Measurements from ENCODE around the gene PDE9A.

The PDE9A gene

DNA sequence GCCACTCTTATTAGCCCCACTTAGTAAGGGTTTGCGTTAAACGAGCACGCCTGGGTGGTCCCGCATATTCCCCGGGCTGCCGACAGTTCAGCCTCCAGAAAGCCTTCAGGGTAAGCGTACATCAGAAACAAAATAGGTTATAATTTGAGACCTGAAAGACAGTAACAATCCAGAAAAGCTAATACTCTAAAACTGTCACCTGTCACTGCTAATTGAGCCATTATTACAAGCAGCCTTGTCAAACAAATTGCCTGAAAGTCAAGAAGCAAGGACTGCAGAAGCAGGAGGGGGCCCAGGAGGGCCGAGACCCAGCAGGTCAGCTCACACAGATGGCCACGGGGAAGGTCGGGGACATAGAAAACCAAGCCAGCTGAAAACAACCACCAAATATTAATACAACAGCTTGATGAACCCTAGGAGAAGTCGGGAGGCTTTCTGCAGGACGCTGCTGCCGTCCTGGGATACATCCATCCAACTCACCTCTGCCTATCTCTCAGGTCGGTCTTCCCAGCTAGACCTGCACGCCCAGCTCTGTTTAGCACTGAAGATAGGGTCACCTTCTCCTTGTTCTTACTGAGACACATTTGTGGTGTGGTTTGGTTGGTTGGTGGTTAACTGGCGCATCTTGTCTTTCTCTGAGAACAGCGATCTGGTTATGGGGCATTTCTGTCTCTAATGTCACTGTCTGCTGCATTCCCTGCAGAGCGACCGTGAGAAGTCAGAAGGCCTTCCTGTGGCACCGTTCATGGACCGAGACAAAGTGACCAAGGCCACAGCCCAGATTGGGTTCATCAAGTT, 115.1 kb downstream of the PDE9A start:
- TF ChIP-seq TCF12 (IDR thresholded peaks at IDR 0.05; ENCODE audit: low read depth): no peak
- TF ChIP-seq CEBPB (IDR thresholded peaks at IDR 0.05): no peak
- no peak for TF ChIP-seq USF1 (IDR thresholded peaks at IDR 0.05)
- no peak for TF ChIP-seq ZBTB7A (IDR thresholded peaks at IDR 0.05; ENCODE audit: low read depth)
- TF ChIP-seq, protein P1, sequence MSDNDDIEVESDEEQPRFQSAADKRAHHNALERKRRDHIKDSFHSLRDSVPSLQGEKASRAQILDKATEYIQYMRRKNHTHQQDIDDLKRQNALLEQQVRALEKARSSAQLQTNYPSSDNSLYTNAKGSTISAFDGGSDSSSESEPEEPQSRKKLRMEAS (IDR thresholded peaks at IDR 0.05): no peak
- no peak for TF ChIP-seq FOXM1 (IDR thresholded peaks at IDR 0.05; ENCODE audit: borderline replicate concordance, low read depth)
- no peak for TF ChIP-seq TEAD4 (IDR thresholded peaks at IDR 0.05)
- no peak for TF ChIP-seq CREB1 (IDR thresholded peaks at IDR 0.05; ENCODE audit: low read depth)
- TF ChIP-seq EP300 (IDR thresholded peaks at IDR 0.05; ENCODE audit: borderline replicate concordance): no peak
- TF ChIP-seq NFIC (IDR thresholded peaks at IDR 0.05): no peak
- no peak for TF ChIP-seq EGR1 (IDR thresholded peaks at IDR 0.05)
- no peak for TF ChIP-seq REST (IDR thresholded peaks at IDR 0.05; ENCODE audit: low read depth)
- TF ChIP-seq RAD21 (IDR thresholded peaks at IDR 0.05; ENCODE audit: low read depth): no peak
- TF ChIP-seq YY1 (IDR thresholded peaks at IDR 0.05; ENCODE audit: low read depth): no peak
- no peak for TF ChIP-seq TAF1 (IDR thresholded peaks at IDR 0.05; ENCODE audit: low read depth)

DNA sequence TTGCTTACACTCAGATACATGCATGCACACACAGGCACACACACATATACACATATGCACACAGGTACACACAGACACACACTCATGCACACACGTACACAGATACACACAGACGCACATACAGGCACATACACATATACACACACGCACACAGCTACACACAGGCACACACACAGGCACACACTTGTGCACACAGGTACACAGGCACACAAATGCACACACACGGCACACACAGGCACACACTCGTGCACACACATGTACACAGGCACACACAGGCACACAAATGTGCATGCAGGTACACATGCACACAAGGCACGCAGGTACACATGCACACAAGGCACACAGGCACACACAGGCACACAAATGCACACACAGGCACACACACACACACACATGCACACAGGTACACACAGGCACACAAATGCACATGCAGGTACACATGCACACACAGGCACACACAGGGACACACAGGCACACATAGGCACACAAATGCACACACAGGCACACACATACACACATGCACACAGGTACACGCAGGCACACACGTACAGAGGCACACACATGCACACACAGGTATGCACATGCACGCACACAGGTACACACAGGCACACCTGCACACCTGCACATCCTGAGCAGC, 115.9 kb downstream of the PDE9A start:
- no peak for TF ChIP-seq USF1 (IDR thresholded peaks at IDR 0.05)
- no peak for TF ChIP-seq TAF1 (IDR thresholded peaks at IDR 0.05; ENCODE audit: low read depth)
- no peak for TF ChIP-seq EGR1 (IDR thresholded peaks at IDR 0.05)
- no peak for TF ChIP-seq CREB1 (IDR thresholded peaks at IDR 0.05; ENCODE audit: low read depth)
- TF ChIP-seq, protein P1 (IDR thresholded peaks at IDR 0.05): no peak
- no peak for TF ChIP-seq NFIC (IDR thresholded peaks at IDR 0.05)
- TF ChIP-seq TEAD4 (IDR thresholded peaks at IDR 0.05): no peak
- no peak for TF ChIP-seq TCF12 (IDR thresholded peaks at IDR 0.05; ENCODE audit: low read depth)
- TF ChIP-seq ZBTB7A (IDR thresholded peaks at IDR 0.05; ENCODE audit: low read depth): no peak
- no peak for TF ChIP-seq RAD21 (IDR thresholded peaks at IDR 0.05; ENCODE audit: low read depth)
- TF ChIP-seq EP300 (IDR thresholded peaks at IDR 0.05; ENCODE audit: borderline replicate concordance): no peak
- TF ChIP-seq FOXM1 (IDR thresholded peaks at IDR 0.05; ENCODE audit: borderline replicate concordance, low read depth): no peak
- no peak for TF ChIP-seq REST (IDR thresholded peaks at IDR 0.05; ENCODE audit: low read depth)
- no peak for TF ChIP-seq YY1 (IDR thresholded peaks at IDR 0.05; ENCODE audit: low read depth)
- TF ChIP-seq CEBPB (IDR thresholded peaks at IDR 0.05): no peak

DNA sequence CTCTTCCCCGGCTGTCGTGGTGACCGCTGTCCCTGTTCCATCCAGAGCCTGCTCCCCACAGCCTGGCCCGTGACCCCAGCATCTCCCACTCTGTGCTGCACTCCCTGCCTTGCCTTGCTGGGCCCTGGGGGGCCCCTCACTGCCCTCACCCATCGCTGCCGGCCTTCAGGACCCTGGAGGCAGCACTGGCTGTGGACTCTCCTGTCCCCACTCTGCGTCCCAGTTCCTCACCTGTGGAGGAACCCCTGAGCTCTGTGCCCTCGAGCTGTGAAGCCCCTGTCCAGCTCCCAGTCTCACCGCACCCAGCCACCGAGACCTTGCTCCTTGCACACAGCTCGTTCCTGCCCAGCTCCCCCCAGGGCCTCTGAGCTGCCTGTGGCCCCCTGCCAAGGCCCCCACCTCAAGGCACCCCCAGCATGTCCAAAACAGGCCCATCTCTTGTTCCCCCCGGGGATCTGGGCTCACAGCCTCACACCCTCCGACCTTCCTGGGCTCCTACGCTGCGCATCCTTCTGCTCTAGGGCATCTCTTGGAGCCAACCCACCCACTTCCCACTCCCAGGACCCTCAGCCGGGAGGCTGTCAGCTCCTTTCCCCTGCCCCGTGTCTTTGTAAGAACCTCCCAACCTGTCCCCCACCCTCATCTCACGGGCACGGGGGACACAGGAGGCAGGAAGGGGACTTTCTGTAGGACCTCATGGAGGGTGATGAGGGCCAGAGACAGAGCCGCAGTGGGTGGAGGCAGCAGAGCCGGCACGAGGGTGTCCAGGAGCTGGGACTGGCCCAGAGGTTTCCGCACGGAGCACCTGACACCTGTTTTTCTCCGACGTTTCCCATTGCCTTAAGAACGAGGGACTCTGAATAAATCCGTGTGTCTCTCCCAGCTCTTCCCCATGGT, 116.6 kb downstream of the PDE9A start:
- TF ChIP-seq REST (IDR thresholded peaks at IDR 0.05; ENCODE audit: low read depth) (no peak), TEAD4 (IDR thresholded peaks at IDR 0.05) (no peak), YY1 (IDR thresholded peaks at IDR 0.05; ENCODE audit: low read depth) (no peak), CEBPB (IDR thresholded peaks at IDR 0.05) (no peak), TAF1 (IDR thresholded peaks at IDR 0.05; ENCODE audit: low read depth) (no peak), NFIC (IDR thresholded peaks at IDR 0.05) (no peak), TCF12 (IDR thresholded peaks at IDR 0.05; ENCODE audit: low read depth) (no peak), EGR1 (IDR thresholded peaks at IDR 0.05) (no peak), CREB1 (IDR thresholded peaks at IDR 0.05; ENCODE audit: low read depth) (no peak), ZBTB7A (IDR thresholded peaks at IDR 0.05; ENCODE audit: low read depth) (no peak), RAD21 (IDR thresholded peaks at IDR 0.05; ENCODE audit: low read depth) (no peak), USF1 (IDR thresholded peaks at IDR 0.05) (no peak), FOXM1 (IDR thresholded peaks at IDR 0.05; ENCODE audit: borderline replicate concordance, low read depth) (no peak)
- TF ChIP-seq, protein P1 (IDR thresholded peaks at IDR 0.05): no peak

All from Ishikawa (cell line).